ENCODE results near the gene AK1.

DNA sequence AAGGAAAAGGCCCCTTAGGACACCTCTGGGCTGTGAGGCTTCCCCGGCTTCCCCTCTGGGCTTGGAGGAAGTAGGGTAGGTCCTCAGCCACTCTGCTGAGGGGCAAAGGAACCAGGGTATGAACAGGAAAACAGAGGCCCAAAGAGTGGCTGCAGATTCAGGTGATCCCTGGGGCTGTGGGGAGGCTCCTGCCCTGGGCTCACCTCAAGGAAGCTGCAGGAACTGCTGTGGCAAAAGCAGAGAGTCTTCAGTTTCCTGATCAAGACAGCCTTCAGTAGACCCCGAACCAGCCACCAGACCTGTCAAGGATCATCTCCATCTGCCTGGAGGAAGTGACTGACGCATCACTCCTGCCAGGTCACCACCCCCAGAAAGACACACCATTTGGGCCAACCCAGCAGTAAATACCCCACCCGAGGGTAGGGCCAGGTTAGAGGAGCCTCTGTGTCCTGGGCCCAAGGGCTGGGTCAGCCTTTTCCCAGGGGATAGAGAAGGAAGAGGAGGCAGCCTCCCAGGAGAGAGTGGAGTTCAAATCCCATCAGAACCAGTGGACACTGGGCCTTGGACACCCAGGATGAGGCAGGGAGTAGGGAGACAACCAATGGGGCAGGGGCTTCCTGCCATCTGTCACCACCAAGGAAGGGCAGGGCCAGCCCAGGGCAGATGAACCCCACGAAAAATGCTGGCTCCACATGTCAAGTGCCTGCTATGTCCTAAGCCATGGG, 27.7 kb upstream of the AK1 start:
- TF ChIP-seq FOSL1 (IDR thresholded peaks at IDR 0.05; ENCODE audit: low read depth) (no peak), POLR2AphosphoS5 (IDR thresholded peaks at IDR 0.05; ENCODE audit: low read depth, low read length) (no peak)
- TF ChIP-seq, protein P1, sequence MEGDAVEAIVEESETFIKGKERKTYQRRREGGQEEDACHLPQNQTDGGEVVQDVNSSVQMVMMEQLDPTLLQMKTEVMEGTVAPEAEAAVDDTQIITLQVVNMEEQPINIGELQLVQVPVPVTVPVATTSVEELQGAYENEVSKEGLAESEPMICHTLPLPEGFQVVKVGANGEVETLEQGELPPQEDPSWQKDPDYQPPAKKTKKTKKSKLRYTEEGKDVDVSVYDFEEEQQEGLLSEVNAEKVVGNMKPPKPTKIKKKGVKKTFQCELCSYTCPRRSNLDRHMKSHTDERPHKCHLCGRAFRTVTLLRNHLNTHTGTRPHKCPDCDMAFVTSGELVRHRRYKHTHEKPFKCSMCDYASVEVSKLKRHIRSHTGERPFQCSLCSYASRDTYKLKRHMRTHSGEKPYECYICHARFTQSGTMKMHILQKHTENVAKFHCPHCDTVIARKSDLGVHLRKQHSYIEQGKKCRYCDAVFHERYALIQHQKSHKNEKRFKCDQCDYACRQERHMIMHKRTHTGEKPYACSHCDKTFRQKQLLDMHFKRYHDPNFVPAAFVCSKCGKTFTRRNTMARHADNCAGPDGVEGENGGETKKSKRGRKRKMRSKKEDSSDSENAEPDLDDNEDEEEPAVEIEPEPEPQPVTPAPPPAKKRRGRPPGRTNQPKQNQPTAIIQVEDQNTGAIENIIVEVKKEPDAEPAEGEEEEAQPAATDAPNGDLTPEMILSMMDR (IDR thresholded peaks at IDR 0.05 in 2 of 3, conservative IDR thresholded peaks at IDR 0.05 in 1 of 3; ENCODE audit: borderline replicate concordance in 1 of 3, insufficient read depth in 1 of 3, low read depth in 2 of 3, low read length in 2 of 3) = no peak
